GM06990 (cell line): Measurements from ENCODE around the gene POLR2F.

ENCODE experiments used
- DNase-seq: peaks from one replicate; pipeline ENCODE4 v3.0.0-alpha.2; 2011; ENCODE audit not compliant: insufficient read length; ENCODE audit errors: extremely low read depth
- H3K27me3 ChIP-seq: replicated peaks from 2 replicates; pipeline ENCODE4 v1.6.0; 2011; ENCODE audit warnings: low read length; ENCODE audit not compliant: control insufficient read depth, insufficient read depth
- H3K36me3 ChIP-seq: 2 replicates; pipeline ENCODE4 v1.5.1; 2011; ENCODE audit warnings: low read length; ENCODE audit not compliant: control insufficient read depth, insufficient read depth
- H3K4me3 ChIP-seq: replicated peaks from 2 replicates; pipeline ENCODE4 v1.5.1; 2011; ENCODE audit warnings: low read depth, mild to moderate bottlenecking, control low read depth, low read length
- CTCF ChIP-seq: IDR thresholded peaks from 2 replicates; pipeline ENCODE4 v1.5.1; 2011; ENCODE audit warnings: low read length, control low read depth, mild to moderate bottlenecking, inconsistent platforms; ENCODE audit not compliant: insufficient read depth, poor library complexity, severe bottlenecking

Gene POLR2F

GRCh38 chr22:37990862-37991261 is 37.4 kb downstream of the POLR2F start:
- H3K36me3 ChIP-seq, result no peaks in the 10 kb centered on the region
- DNase-seq, result no peak
- no peak overlapping the region for H3K4me3 ChIP-seq
- no peaks in the 10 kb centered on the region for H3K27me3 ChIP-seq
- TF ChIP-seq CTCF, result no peak

- no peak for TF ChIP-seq CTCF
These were observed 38.4 kb downstream of the POLR2F start for GRCh38 chr22:37991731-37992442.

GRCh38 chr22:37994049-37994448 is 40.5 kb downstream of the POLR2F start:
- Histone ChIP-seq H3K27me3 (no peaks in the 10 kb centered on the region; the same call in 1 of the 2 replicates), H3K36me3 (no peaks in the 10 kb centered on the region), H3K4me3 (no peak overlapping the region)
- no peak for DNase-seq
- TF ChIP-seq CTCF, result no peak

More at GRCh38 chr22:37991731-37992442, 38.4 kb downstream of the POLR2F start:
- Histone ChIP-seq H3K4me3 (no peak overlapping the region), H3K27me3 (no peaks in the 10 kb centered on the region), H3K36me3 (no peaks in the 10 kb centered on the region)
- no peak for DNase-seq

- DNase-seq, result no peak
- Histone ChIP-seq H3K36me3 (no peaks in the 10 kb centered on the region), H3K27me3 (no peaks in the 10 kb centered on the region; the same call in 1 of the 2 replicates), H3K4me3 (no peak overlapping the region)
- no peak for TF ChIP-seq CTCF
These were observed 41.5 kb downstream of the POLR2F start for GRCh38 chr22:37994982-37995381.

GRCh38 chr22:37995460-37995859 is 42.0 kb downstream of the POLR2F start:
- DNase-seq, result no peak

More at GRCh38 chr22:37995460-37995859, 42.0 kb downstream of the POLR2F start:
- Histone ChIP-seq H3K27me3 (no peaks in the 10 kb centered on the region; the same call in 1 of the 2 replicates), H3K36me3 (no peaks in the 10 kb centered on the region), H3K4me3 (no peak overlapping the region)
- TF ChIP-seq CTCF, result no peak
